WTC11 (cell line): ENCODE data around the gene CISD3. TPM values are rescaled to one million over a fixed set of nuclear protein-coding genes. Genes with fewer than 3 reads are reported as not detected.

ENCODE experiments used
- ATAC-seq: fragments of 200-7000 bp; cut with Tn5 transposase; 2 replicates; pipeline ENCODE4 v1.10.0; 2021; ENCODE audit warnings: mild to moderate bottlenecking, moderate library complexity
- CTCF ChIA-PET: fragments of 300-600 bp; sonication (Branson Sonifier 250); formaldehyde crosslinking; loops from one replicate; lab custom pipeline; 2021; ENCODE audit warnings: antibody characterized with exemption; lab: Charles Lee
- POLR2A ChIA-PET: fragments of 350-600 bp; sonication (Branson Sonifier 250); formaldehyde crosslinking; loops from one replicate; lab custom pipeline; 2021; ENCODE audit warnings: antibody characterized with exemption; lab: Charles Lee
- DNase-seq: peaks from one replicate; pipeline ENCODE4 v3.0.0; 2021; ENCODE audit warnings: low spot score
- H3K27ac Mint-ChIP-seq: 2 replicates; pipeline ENCODE4 v1.8.0; 2021; ENCODE audit warnings: mixed read lengths
- H3K27me3 Mint-ChIP-seq: 2 replicates; pipeline ENCODE4 v1.8.0; 2021; ENCODE audit warnings: low read depth, mild to moderate bottlenecking, moderate library complexity, mixed read lengths
- H3K36me3 Mint-ChIP-seq: 2 replicates; pipeline ENCODE4 v1.8.0; 2021; ENCODE audit warnings: mixed read lengths
- H3K4me1 Mint-ChIP-seq: 2 replicates; pipeline ENCODE4 v1.8.0; 2022; ENCODE audit warnings: mixed read lengths
- H3K4me3 Mint-ChIP-seq: 2 replicates; pipeline ENCODE4 v1.8.0; 2021; ENCODE audit warnings: mild to moderate bottlenecking, moderate library complexity, mixed read lengths
- H3K9me3 Mint-ChIP-seq: 2 replicates; pipeline ENCODE4 v1.8.0; 2021; ENCODE audit warnings: mixed read lengths
- ATF6 ChIP-seq: sonication (generic); formaldehyde crosslinking; IDR thresholded peaks from 2 replicates; pipeline ENCODE4 v1.8.1; 2023; ENCODE audit warnings: mild to moderate bottlenecking, missing genetic modification reagents
- ELF4 ChIP-seq: sonication (generic); formaldehyde crosslinking; IDR thresholded peaks from 2 replicates; pipeline ENCODE4 v1.8.1; 2022; ENCODE audit warnings: low read depth, mild to moderate bottlenecking, moderate library complexity, missing genetic modification reagents
- ERG ChIP-seq: fragments of 250-450 bp; sonication (Bioruptor Pico); IDR thresholded peaks from 2 replicates; pipeline ENCODE4 v1.8.0; 2021; ENCODE audit warnings: mild to moderate bottlenecking
- ESRRA ChIP-seq: sonication (generic); formaldehyde crosslinking; IDR thresholded peaks from 2 replicates; pipeline ENCODE4 v1.8.1; 2022; ENCODE audit warnings: mild to moderate bottlenecking, missing genetic modification reagents, borderline replicate concordance
- FOXJ3 ChIP-seq: sonication (generic); formaldehyde crosslinking; IDR thresholded peaks from 2 replicates; pipeline ENCODE4 v1.9.0; 2021; ENCODE audit warnings: missing genetic modification reagents, mild to moderate bottlenecking, borderline replicate concordance
- GABPB1 ChIP-seq: sonication (generic); formaldehyde crosslinking; IDR thresholded peaks from 2 replicates; pipeline ENCODE4 v1.8.1; 2023; ENCODE audit warnings: mild to moderate bottlenecking, missing genetic modification reagents
- GTF2I ChIP-seq: fragments of 250-450 bp; sonication (Bioruptor Pico); conservative IDR thresholded peaks from 2 replicates; pipeline ENCODE4 v1.4.0; 2021; ENCODE audit warnings: mild to moderate bottlenecking
- HMGA2 ChIP-seq: fragments of 250-450 bp; sonication (Bioruptor Pico); IDR thresholded peaks from 2 replicates; pipeline ENCODE4 v1.4.0; 2021; ENCODE audit warnings: mild to moderate bottlenecking, moderate library complexity
- JAZF1 ChIP-seq: fragments of 250-450 bp; sonication (Bioruptor Pico); IDR thresholded peaks from 2 replicates; pipeline ENCODE4 v1.9.0; 2021; ENCODE audit warnings: moderate library complexity, mild to moderate bottlenecking, inconsistent platforms
- JUN ChIP-seq: sonication (generic); formaldehyde crosslinking; IDR thresholded peaks from 2 replicates; pipeline ENCODE4 v1.8.0; 2023; ENCODE audit warnings: mild to moderate bottlenecking, missing genetic modification reagents
- MLX ChIP-seq: sonication (generic); formaldehyde crosslinking; IDR thresholded peaks from 2 replicates; pipeline ENCODE4 v1.8.1; 2023; ENCODE audit warnings: mild to moderate bottlenecking, missing genetic modification reagents, moderate library complexity
- MXD4 ChIP-seq: fragments of 250-450 bp; sonication (Bioruptor Pico); IDR thresholded peaks from 2 replicates; pipeline ENCODE4 v1.8.0; 2021; ENCODE audit warnings: mild to moderate bottlenecking, moderate library complexity, borderline replicate concordance
- MYBL2 ChIP-seq: sonication (generic); formaldehyde crosslinking; IDR thresholded peaks from 2 replicates; pipeline ENCODE4 v1.8.1; 2023; ENCODE audit warnings: mild to moderate bottlenecking, moderate library complexity, missing genetic modification reagents
- NR1H2 ChIP-seq: sonication (generic); formaldehyde crosslinking; IDR thresholded peaks from 2 replicates; pipeline ENCODE4 v1.9.0; 2021; ENCODE audit warnings: mild to moderate bottlenecking, moderate library complexity, missing genetic modification reagents
- OVOL2 ChIP-seq: fragments of 250-450 bp; sonication (Bioruptor Pico); IDR thresholded peaks from 2 replicates; pipeline ENCODE4 v1.9.0; 2021; ENCODE audit warnings: mild to moderate bottlenecking, borderline replicate concordance
- RELA ChIP-seq: sonication (generic); formaldehyde crosslinking; IDR thresholded peaks from 2 replicates; pipeline ENCODE4 v1.8.1; 2022; ENCODE audit warnings: missing genetic modification reagents, mild to moderate bottlenecking, borderline replicate concordance
- SMAD3 ChIP-seq: sonication (generic); formaldehyde crosslinking; IDR thresholded peaks from 2 replicates; pipeline ENCODE4 v1.8.0; 2022; ENCODE audit warnings: missing genetic modification reagents, mild to moderate bottlenecking, borderline replicate concordance
- SOX15 ChIP-seq: fragments of 250-450 bp; sonication (Bioruptor Pico); IDR thresholded peaks from 2 replicates; pipeline ENCODE4 v1.9.0; 2021; ENCODE audit warnings: mild to moderate bottlenecking
- SP1 ChIP-seq: sonication (generic); formaldehyde crosslinking; conservative IDR thresholded peaks from 2 replicates; pipeline ENCODE4 v1.8.1; 2022; ENCODE audit warnings: missing genetic modification reagents
- ZBTB21 ChIP-seq: sonication (generic); formaldehyde crosslinking; IDR thresholded peaks from 2 replicates; pipeline ENCODE4 v1.8.1; 2023; ENCODE audit warnings: mild to moderate bottlenecking, missing genetic modification reagents, borderline replicate concordance
- ZNF138 ChIP-seq: sonication (generic); formaldehyde crosslinking; conservative IDR thresholded peaks from 2 replicates; pipeline ENCODE4 v1.8.1; 2022; ENCODE audit warnings: mild to moderate bottlenecking, moderate library complexity, missing genetic modification reagents
- ZNF219 ChIP-seq: sonication (generic); formaldehyde crosslinking; IDR thresholded peaks from 2 replicates; pipeline ENCODE4 v1.8.0; 2023; ENCODE audit warnings: missing genetic modification reagents, mild to moderate bottlenecking, borderline replicate concordance
- ZNF232 ChIP-seq: sonication (generic); formaldehyde crosslinking; IDR thresholded peaks from 2 replicates; pipeline ENCODE4 v1.8.0; 2022; ENCODE audit warnings: mild to moderate bottlenecking, missing genetic modification reagents
- ZNF317 ChIP-seq: sonication (generic); formaldehyde crosslinking; IDR thresholded peaks from 2 replicates; pipeline ENCODE4 v1.8.1; 2023; ENCODE audit warnings: low read depth, mild to moderate bottlenecking, moderate library complexity, missing genetic modification reagents, borderline replicate concordance
- ZNF416 ChIP-seq: fragments of 250-450 bp; sonication (Bioruptor Pico); IDR thresholded peaks from 2 replicates; pipeline ENCODE4 v1.9.0; 2021; ENCODE audit warnings: mild to moderate bottlenecking, inconsistent platforms
- ZNF423 ChIP-seq: fragments of 250-450 bp; sonication (Bioruptor Pico); IDR thresholded peaks from 2 replicates; pipeline ENCODE4 v2.1.2; 2022; ENCODE audit warnings: mild to moderate bottlenecking, moderate library complexity
- total RNA-seq: library from RNA; stranded (reverse); gene quantifications from 3 replicates; pipeline ENCODE4 v1.2.3, GENCODE V29; 2021
- TF ChIP-seq, protein P1 (sequence below): fragments of 200-600 bp; IDR thresholded peaks from 2 replicates; pipeline ENCODE4 v1.8.0; 2022; ENCODE audit warnings: antibody characterized with exemption
- TF ChIP-seq, protein P2 (sequence below): sonication (generic); formaldehyde crosslinking; conservative IDR thresholded peaks from 2 replicates; pipeline ENCODE4 v1.8.1; 2023; ENCODE audit warnings: mild to moderate bottlenecking, low read depth, missing genetic modification reagents, moderate library complexity
- TF ChIP-seq, protein P3 (sequence below): sonication (generic); formaldehyde crosslinking; IDR thresholded peaks from 2 replicates; pipeline ENCODE4 v1.8.0; 2022; ENCODE audit warnings: mild to moderate bottlenecking, missing genetic modification reagents

Gene CISD3
- total RNA-seq, 1 experiment from 2014 or later = 12.1 TPM

- TF ChIP-seq ERG (CRISPR knock-in tag) (no peak), ZNF317 (CRISPR knock-in tag) (no peak), NR1H2 (no peak), RELA (CRISPR knock-in tag) (no peak), HMGA2 (CRISPR knock-in tag) (no peak), MLX (CRISPR knock-in tag) (no peak), ZBTB21 (CRISPR knock-in tag) (no peak), MXD4 (CRISPR knock-in tag) (no peak), ESRRA (CRISPR knock-in tag) (no peak), OVOL2 (CRISPR knock-in tag) (no peak), SOX15 (CRISPR knock-in tag) (no peak), ELF4 (CRISPR knock-in tag) (no peak), SP1 (no peak), ZNF219 (CRISPR knock-in tag) (no peak), JUN (CRISPR knock-in tag) (no peak), ZNF423 (no peak)
- TF ChIP-seq, protein P1, sequence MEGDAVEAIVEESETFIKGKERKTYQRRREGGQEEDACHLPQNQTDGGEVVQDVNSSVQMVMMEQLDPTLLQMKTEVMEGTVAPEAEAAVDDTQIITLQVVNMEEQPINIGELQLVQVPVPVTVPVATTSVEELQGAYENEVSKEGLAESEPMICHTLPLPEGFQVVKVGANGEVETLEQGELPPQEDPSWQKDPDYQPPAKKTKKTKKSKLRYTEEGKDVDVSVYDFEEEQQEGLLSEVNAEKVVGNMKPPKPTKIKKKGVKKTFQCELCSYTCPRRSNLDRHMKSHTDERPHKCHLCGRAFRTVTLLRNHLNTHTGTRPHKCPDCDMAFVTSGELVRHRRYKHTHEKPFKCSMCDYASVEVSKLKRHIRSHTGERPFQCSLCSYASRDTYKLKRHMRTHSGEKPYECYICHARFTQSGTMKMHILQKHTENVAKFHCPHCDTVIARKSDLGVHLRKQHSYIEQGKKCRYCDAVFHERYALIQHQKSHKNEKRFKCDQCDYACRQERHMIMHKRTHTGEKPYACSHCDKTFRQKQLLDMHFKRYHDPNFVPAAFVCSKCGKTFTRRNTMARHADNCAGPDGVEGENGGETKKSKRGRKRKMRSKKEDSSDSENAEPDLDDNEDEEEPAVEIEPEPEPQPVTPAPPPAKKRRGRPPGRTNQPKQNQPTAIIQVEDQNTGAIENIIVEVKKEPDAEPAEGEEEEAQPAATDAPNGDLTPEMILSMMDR = no peak
- TF ChIP-seq, all 79 proteins: peak for 0
These were observed 2.4 kb upstream of the CISD3 start (continued) for GRCh38 chr17:38727736-38728135.

DNA sequence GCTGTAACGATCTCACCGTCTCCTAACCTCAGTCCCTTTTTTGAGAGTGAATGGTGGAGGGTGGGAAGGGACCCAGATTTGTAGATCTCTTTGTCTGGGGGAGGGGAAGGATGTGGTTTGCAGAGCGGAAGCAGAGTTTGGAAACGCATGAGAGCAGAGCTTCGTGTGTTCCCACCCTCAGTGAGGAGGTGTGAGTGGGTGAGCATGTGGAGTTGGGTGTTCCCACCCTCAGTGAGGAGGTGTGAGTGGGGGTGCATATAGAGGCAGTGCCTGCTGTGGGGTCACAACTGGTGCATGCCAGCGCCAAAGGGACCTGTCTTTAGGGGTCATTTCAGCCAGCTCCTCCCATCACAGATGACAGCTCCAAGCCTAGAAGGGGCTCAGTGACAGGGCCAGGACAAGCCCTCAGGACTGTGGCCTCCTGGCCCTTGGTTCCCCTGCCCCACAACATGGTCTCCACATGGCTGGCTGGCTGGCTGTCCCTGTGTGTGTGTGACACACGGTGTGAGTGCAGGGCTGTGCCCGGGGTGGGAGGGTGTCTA lies 1.8 kb upstream of the CISD3 start:
- no peaks in the 10 kb centered on the region; the same call in 1 of the 2 replicates for H3K36me3 Mint-ChIP-seq
- H3K4me3 Mint-ChIP-seq = peak overlapping the region; percentile 9; the same call in 1 of the 2 replicates
- CTCF ChIA-PET = interaction anchor here (1.1 to 2.9 kb wide), 7 partner anchors 8 to 169 kb away, joined by 3 to 12 read pairs (median 4); no protein-coding TSS in a partner anchor
- H3K4me1 Mint-ChIP-seq = peaks cover 26% of the 10 kb centered on the region
- POLR2A ChIA-PET = interaction anchor here (0.8 to 1.0 kb wide), 2 partner anchors 17 to 21 kb away, joined by 3 to 5 read pairs; no protein-coding TSS in a partner anchor
- H3K9me3 Mint-ChIP-seq = no peaks in the 10 kb centered on the region
- ATAC-seq = no peak
- DNase-seq = no peak
- no peak overlapping the region; the same call in 1 of the 2 replicates for H3K27ac Mint-ChIP-seq
- peaks cover 23% of the 10 kb centered on the region for H3K27me3 Mint-ChIP-seq
- no peak for TF ChIP-seq ATF6 (CRISPR knock-in tag)
- TF ChIP-seq, protein P2, sequence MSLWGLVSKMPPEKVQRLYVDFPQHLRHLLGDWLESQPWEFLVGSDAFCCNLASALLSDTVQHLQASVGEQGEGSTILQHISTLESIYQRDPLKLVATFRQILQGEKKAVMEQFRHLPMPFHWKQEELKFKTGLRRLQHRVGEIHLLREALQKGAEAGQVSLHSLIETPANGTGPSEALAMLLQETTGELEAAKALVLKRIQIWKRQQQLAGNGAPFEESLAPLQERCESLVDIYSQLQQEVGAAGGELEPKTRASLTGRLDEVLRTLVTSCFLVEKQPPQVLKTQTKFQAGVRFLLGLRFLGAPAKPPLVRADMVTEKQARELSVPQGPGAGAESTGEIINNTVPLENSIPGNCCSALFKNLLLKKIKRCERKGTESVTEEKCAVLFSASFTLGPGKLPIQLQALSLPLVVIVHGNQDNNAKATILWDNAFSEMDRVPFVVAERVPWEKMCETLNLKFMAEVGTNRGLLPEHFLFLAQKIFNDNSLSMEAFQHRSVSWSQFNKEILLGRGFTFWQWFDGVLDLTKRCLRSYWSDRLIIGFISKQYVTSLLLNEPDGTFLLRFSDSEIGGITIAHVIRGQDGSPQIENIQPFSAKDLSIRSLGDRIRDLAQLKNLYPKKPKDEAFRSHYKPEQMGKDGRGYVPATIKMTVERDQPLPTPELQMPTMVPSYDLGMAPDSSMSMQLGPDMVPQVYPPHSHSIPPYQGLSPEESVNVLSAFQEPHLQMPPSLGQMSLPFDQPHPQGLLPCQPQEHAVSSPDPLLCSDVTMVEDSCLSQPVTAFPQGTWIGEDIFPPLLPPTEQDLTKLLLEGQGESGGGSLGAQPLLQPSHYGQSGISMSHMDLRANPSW = no peak
- TF ChIP-seq GTF2I = no peak
- no peak for TF ChIP-seq MYBL2 (CRISPR knock-in tag)
- TF ChIP-seq FOXJ3 = no peak
- TF ChIP-seq, protein P3, sequence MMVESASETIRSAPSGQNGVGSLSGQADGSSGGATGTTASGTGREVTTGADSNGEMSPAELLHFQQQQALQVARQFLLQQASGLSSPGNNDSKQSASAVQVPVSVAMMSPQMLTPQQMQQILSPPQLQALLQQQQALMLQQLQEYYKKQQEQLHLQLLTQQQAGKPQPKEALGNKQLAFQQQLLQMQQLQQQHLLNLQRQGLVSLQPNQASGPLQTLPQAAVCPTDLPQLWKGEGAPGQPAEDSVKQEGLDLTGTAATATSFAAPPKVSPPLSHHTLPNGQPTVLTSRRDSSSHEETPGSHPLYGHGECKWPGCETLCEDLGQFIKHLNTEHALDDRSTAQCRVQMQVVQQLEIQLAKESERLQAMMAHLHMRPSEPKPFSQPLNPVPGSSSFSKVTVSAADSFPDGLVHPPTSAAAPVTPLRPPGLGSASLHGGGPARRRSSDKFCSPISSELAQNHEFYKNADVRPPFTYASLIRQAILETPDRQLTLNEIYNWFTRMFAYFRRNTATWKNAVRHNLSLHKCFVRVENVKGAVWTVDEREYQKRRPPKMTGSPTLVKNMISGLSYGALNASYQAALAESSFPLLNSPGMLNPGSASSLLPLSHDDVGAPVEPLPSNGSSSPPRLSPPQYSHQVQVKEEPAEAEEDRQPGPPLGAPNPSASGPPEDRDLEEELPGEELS (CRISPR knock-in tag) = no peak
- no peak for TF ChIP-seq ZNF416
- TF ChIP-seq SMAD3 (CRISPR knock-in tag) = no peak
- no peak for TF ChIP-seq GABPB1 (CRISPR knock-in tag)
- TF ChIP-seq JAZF1 = no peak
- no peak for TF ChIP-seq ELF4 (CRISPR knock-in tag)
- no peak for TF ChIP-seq ZNF138
- no peak for TF ChIP-seq ZNF232 (CRISPR knock-in tag)
